ENCODE measurements around the gene NEGR1. TPM values are rescaled to one million over a fixed set of nuclear protein-coding genes. Genes with fewer than 3 reads are reported as not detected.

Gene NEGR1
- total RNA-seq, 1 experiment from 2014 or later: 4.1 TPM

DNA sequence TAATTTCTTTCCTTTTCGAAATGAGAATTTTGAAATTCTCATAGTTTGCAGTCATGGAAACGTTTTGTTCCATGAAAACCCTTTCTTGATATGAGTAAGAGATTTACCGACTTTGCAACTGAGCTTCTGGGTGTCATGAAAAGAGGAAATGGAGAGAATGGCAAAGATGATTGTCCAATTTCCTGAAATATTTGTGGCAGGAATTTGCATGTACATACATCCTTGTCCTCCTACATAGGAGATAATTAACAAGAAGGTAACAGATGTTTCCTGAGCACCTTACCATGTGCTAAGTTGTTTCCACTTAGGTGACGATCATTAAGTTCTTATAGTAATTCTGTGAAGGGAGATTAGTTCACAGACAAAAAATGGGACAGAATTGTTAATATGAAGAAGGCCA, 170.7 kb downstream of the NEGR1 start:
- ChIA-PET POLR2A (interaction anchor here (0.8 kb wide), 1 partner anchor 9 kb away, joined by 3 read pairs; no protein-coding TSS in a partner anchor), CTCF (no interaction called here)
- BruUV-seq (replicated peaks): no TSS peak
- no peak overlapping the region for H3K27ac Mint-ChIP-seq (ENCODE audit: low read depth, unreplicated experiment)
- no peaks in the 10 kb centered on the region for H3K36me3 Mint-ChIP-seq (ENCODE audit: insufficient read depth, unreplicated experiment)
- H3K9me3 Mint-ChIP-seq (ENCODE audit: unreplicated experiment): no peaks in the 10 kb centered on the region
- TF ChIP-seq, protein P1, sequence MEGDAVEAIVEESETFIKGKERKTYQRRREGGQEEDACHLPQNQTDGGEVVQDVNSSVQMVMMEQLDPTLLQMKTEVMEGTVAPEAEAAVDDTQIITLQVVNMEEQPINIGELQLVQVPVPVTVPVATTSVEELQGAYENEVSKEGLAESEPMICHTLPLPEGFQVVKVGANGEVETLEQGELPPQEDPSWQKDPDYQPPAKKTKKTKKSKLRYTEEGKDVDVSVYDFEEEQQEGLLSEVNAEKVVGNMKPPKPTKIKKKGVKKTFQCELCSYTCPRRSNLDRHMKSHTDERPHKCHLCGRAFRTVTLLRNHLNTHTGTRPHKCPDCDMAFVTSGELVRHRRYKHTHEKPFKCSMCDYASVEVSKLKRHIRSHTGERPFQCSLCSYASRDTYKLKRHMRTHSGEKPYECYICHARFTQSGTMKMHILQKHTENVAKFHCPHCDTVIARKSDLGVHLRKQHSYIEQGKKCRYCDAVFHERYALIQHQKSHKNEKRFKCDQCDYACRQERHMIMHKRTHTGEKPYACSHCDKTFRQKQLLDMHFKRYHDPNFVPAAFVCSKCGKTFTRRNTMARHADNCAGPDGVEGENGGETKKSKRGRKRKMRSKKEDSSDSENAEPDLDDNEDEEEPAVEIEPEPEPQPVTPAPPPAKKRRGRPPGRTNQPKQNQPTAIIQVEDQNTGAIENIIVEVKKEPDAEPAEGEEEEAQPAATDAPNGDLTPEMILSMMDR (IDR thresholded peaks at IDR 0.05; ENCODE audit: unreplicated experiment): no peak
- no peaks in the 10 kb centered on the region for H3K4me1 Mint-ChIP-seq (ENCODE audit: insufficient read depth, unreplicated experiment)
- no peak overlapping the region for H3K4me3 Mint-ChIP-seq (ENCODE audit: unreplicated experiment)
- H3K27me3 Mint-ChIP-seq (ENCODE audit: insufficient read depth, unreplicated experiment): no peaks in the 10 kb centered on the region
- no peak for DNase-seq (ENCODE audit: unreplicated experiment)
- intact Hi-C loops (cut with micrococcal nuclease): no loop called here

DNA sequence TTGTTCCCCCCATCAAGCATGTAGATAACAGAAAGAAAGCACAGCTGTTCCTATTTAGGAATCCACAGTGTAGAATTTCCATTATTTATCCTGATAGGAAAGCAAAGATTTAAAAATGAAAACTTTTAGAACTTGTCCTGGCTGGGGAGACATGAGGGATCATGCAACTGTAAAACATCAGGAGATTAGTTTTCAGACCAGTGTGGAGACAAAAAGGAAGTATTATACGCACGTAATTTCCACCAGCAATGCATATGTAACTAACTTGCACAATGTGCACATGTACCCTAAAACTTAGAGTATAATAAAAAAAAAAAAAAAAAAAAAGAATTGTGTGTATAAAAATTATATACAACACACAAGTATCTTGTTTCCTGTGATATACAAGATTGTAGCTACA, 172.4 kb downstream of the NEGR1 start:
- H3K27me3 Mint-ChIP-seq (ENCODE audit: insufficient read depth, unreplicated experiment): peaks cover 13% of the 10 kb centered on the region
- H3K9me3 Mint-ChIP-seq (ENCODE audit: unreplicated experiment): no peaks in the 10 kb centered on the region
- POLR2A ChIA-PET: no interaction called here
- H3K4me3 Mint-ChIP-seq (ENCODE audit: unreplicated experiment): no peak overlapping the region
- H3K4me1 Mint-ChIP-seq (ENCODE audit: insufficient read depth, unreplicated experiment): no peaks in the 10 kb centered on the region
- TF ChIP-seq, protein P1 (IDR thresholded peaks at IDR 0.05; ENCODE audit: unreplicated experiment): no peak
- DNase-seq (ENCODE audit: unreplicated experiment): no peak
- intact Hi-C loops (cut with micrococcal nuclease): no loop called here
- CTCF ChIA-PET: interaction anchor here (0.5 kb wide), 1 partner anchor 25 kb away, joined by 4 read pairs; no protein-coding TSS in a partner anchor
- H3K27ac Mint-ChIP-seq (ENCODE audit: low read depth, unreplicated experiment): no peak overlapping the region
- no TSS peak for BruUV-seq (replicated peaks)
- no peaks in the 10 kb centered on the region for H3K36me3 Mint-ChIP-seq (ENCODE audit: insufficient read depth, unreplicated experiment)

DNA sequence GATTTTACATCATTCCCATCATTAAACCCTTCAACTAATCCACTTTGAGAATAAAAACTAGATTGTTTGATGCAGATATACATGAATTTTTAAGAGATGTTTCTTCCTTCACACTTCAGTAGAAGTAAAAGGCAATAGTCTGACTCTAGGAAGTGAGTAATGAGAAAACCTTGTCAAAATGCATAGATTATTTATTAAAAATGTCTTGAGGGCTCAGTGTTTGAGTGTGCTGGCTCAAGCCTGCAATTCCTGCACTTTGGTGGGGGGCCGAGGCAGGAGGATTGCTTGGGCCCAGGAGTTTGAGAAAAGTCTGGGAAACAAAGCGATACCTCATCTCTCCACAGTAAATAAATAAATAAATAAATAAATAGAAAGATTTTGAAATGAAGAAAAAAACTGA, 177.1 kb downstream of the NEGR1 start:
- Mint-ChIP-seq H3K27ac (ENCODE audit: low read depth, unreplicated experiment) (no peak overlapping the region), H3K36me3 (ENCODE audit: insufficient read depth, unreplicated experiment) (no peaks in the 10 kb centered on the region), H3K4me3 (ENCODE audit: unreplicated experiment) (no peak overlapping the region), H3K27me3 (ENCODE audit: insufficient read depth, unreplicated experiment) (peaks cover 13% of the 10 kb centered on the region), H3K9me3 (ENCODE audit: unreplicated experiment) (no peaks in the 10 kb centered on the region), H3K4me1 (ENCODE audit: insufficient read depth, unreplicated experiment) (no peaks in the 10 kb centered on the region)
- TF ChIP-seq, protein P1 (IDR thresholded peaks at IDR 0.05; ENCODE audit: unreplicated experiment): no peak
- ChIA-PET CTCF (no interaction called here), POLR2A (no interaction called here)
- no TSS peak for BruUV-seq (replicated peaks)
- DNase-seq (ENCODE audit: unreplicated experiment): no peak
- intact Hi-C loops (cut with micrococcal nuclease): no loop called here

DNA sequence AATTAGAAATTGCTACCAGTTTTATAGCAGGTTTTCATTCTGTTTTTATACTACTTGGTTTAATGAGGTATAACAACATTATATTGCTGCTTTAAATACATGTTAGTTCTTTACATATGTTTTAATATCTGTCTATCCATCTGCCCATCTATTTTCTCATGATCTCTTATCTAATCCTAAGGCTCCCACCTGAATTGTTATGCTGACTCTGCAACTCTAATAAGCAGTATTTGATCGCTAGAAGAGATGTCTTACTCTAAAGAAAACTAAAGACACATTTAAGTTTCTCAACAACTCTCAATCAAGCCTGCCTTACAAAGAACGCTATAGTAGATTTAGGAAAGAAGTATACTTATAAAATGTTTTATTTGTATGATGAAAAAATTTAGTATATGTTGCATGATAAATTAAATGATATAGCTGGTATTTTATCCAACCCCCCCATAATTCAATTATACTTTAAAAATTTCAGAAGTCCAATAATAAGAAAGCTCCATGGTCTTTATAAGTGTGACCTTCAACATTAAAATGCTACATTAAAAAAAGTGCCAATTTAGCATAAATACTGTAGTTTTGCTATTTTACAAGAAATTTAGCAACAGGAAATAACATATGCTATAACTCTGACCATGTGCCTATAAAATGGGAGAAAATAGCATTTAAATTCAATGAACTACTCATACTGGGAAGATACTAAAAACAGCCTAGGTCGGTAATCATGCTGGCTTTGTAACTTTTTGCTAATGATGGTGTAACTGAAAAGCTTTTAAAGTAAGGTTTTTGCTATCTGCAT, 180.3 kb downstream of the NEGR1 start:
- no TSS peak for BruUV-seq (replicated peaks)
- Mint-ChIP-seq H3K4me1 (ENCODE audit: insufficient read depth, unreplicated experiment) (no peaks in the 10 kb centered on the region), H3K4me3 (ENCODE audit: unreplicated experiment) (no peak overlapping the region), H3K36me3 (ENCODE audit: insufficient read depth, unreplicated experiment) (no peaks in the 10 kb centered on the region), H3K27ac (ENCODE audit: low read depth, unreplicated experiment) (no peak overlapping the region), H3K27me3 (ENCODE audit: insufficient read depth, unreplicated experiment) (peaks cover 13% of the 10 kb centered on the region), H3K9me3 (ENCODE audit: unreplicated experiment) (no peaks in the 10 kb centered on the region)
- TF ChIP-seq, protein P1 (IDR thresholded peaks at IDR 0.05; ENCODE audit: unreplicated experiment): no peak
- CTCF ChIA-PET: no interaction called here
- DNase-seq (ENCODE audit: unreplicated experiment): no peak
- intact Hi-C loops (cut with micrococcal nuclease): no loop called here
- POLR2A ChIA-PET: no interaction called here
